NCI-H460 (cell line): ENCODE results near the gene CDH13. TPM values are rescaled to one million over a fixed set of nuclear protein-coding genes. Genes with fewer than 3 reads are reported as not detected.

ENCODE experiments used
- DNase-seq: peaks from one replicate; pipeline ENCODE4 v3.0.0-alpha.2; 2016; ENCODE audit warnings: low read depth; ENCODE audit errors: extremely low read depth
- total RNA-seq: library from RNA; depleted of rRNA; stranded (reverse); fragments of >200 nt; shearing (Covaris generic); gene quantifications from 2 replicates; pipeline ENCODE4 v1.2.3, GENCODE V29; 2014

CDH13 gene
- total RNA-seq, 1 experiment from 2014 or later, result 123 TPM

- no peak for DNase-seq
These were observed 247.9 kb downstream of the CDH13 start for GRCh38 chr16:82874672-82875071.

- DNase-seq, result no peak
These were observed 250.2 kb downstream of the CDH13 start for GRCh38 chr16:82876951-82877350.

GRCh38 chr16:82878466-82878865 is 251.7 kb downstream of the CDH13 start:
- no peak for DNase-seq

- DNase-seq, result no peak
These were observed 253.6 kb downstream of the CDH13 start for GRCh38 chr16:82880346-82880745.

GRCh38 chr16:82881516-82881915 is 254.7 kb downstream of the CDH13 start:
- no peak for DNase-seq

GRCh38 chr16:82882226-82882625 is 255.5 kb downstream of the CDH13 start:
- DNase-seq, result no peak

- DNase-seq, result no peak
These were observed 256.4 kb downstream of the CDH13 start for GRCh38 chr16:82882982-82883835.

GRCh38 chr16:82884320-82884898 is 257.6 kb downstream of the CDH13 start:
- no peak for DNase-seq

GRCh38 chr16:82886146-82886545 is 259.4 kb downstream of the CDH13 start:
- DNase-seq, result no peak

- no peak for DNase-seq
These were observed 261.8 kb downstream of the CDH13 start for GRCh38 chr16:82888591-82889001.

- DNase-seq, result no peak
These were observed 264.7 kb downstream of the CDH13 start for GRCh38 chr16:82891424-82891823.

- no peak for DNase-seq
These were observed 265.1 kb downstream of the CDH13 start for GRCh38 chr16:82891918-82892317.

- DNase-seq, result no peak
These were observed 265.6 kb downstream of the CDH13 start for GRCh38 chr16:82892324-82892723.

- DNase-seq, result no peak
These were observed 269.1 kb downstream of the CDH13 start for GRCh38 chr16:82895843-82896242.

- DNase-seq, result no peak
These were observed 272.2 kb downstream of the CDH13 start for GRCh38 chr16:82899006-82899405.

GRCh38 chr16:82899731-82900450 is 273.1 kb downstream of the CDH13 start:
- DNase-seq, result no peak

GRCh38 chr16:82900559-82900958 is 273.8 kb downstream of the CDH13 start:
- DNase-seq, result no peak

- DNase-seq, result no peak
These were observed 285.2 kb downstream of the CDH13 start for GRCh38 chr16:82911925-82912324.

- no peak for DNase-seq
These were observed 288.5 kb downstream of the CDH13 start for GRCh38 chr16:82915139-82915824.

GRCh38 chr16:82917886-82918595 is 291.3 kb downstream of the CDH13 start:
- DNase-seq, result no peak
